ENCODE data around the gene SIGLEC14.
"Not testable (repeated sequence)": the region's sequence is repeated elsewhere in the genome, so short reads cannot be mapped to it uniquely, and the experiment has no call there.

SIGLEC14 gene

GRCh38 chr19:51646730-51647129 is at the start of gene SIGLEC14:
SIGLEC14 (minus strand) TSS chr19:51646825; CDS start chr19:51646759, 66 bp downstream.
- DNase-seq: not testable (repeated sequence)

GRCh38 chr19:51695702-51696315 is 49.2 kb upstream of the SIGLEC14 start:
- DNase-seq: no peak

GRCh38 chr19:51695088-51695487 is 48.5 kb upstream of the SIGLEC14 start:
- no peak for DNase-seq

GRCh38 chr19:51694318-51695085 is 47.9 kb upstream of the SIGLEC14 start:
- no peak for DNase-seq

GRCh38 chr19:51693819-51694218 is 47.2 kb upstream of the SIGLEC14 start:
- no peak for DNase-seq

GRCh38 chr19:51693260-51693659 is 46.6 kb upstream of the SIGLEC14 start, which contains the start of gene SPACA6:
SPACA6 (plus strand) TSS chr19:51693330; CDS start chr19:51693527, 197 bp downstream.
- DNase-seq: no peak

- DNase-seq: no peak
Measured at GRCh38 chr19:51692468-51692867, 45.8 kb upstream of the SIGLEC14 start.

GRCh38 chr19:51691584-51692428 is 45.2 kb upstream of the SIGLEC14 start:
- DNase-seq: no peak

GRCh38 chr19:51691074-51691583 is 44.5 kb upstream of the SIGLEC14 start:
- no peak for DNase-seq

- DNase-seq: peak; percentile 23
Measured at GRCh38 chr19:51690454-51691073, 43.9 kb upstream of the SIGLEC14 start.

GRCh38 chr19:51689751-51690453 is 43.3 kb upstream of the SIGLEC14 start:
- DNase-seq: no peak

- peak; percentile 83 for DNase-seq
Measured at GRCh38 chr19:51688671-51689571, 42.3 kb upstream of the SIGLEC14 start.

- peak; percentile 16 for DNase-seq
Measured at GRCh38 chr19:51687791-51688670, 41.4 kb upstream of the SIGLEC14 start.

- DNase-seq: no peak
Measured at GRCh38 chr19:51686171-51686570, 39.5 kb upstream of the SIGLEC14 start.

- DNase-seq: no peak
Measured at GRCh38 chr19:51681286-51681941, 34.8 kb upstream of the SIGLEC14 start.

GRCh38 chr19:51680474-51680873 is 33.8 kb upstream of the SIGLEC14 start:
- no peak for DNase-seq

GRCh38 chr19:51676566-51677083 is 30.0 kb upstream of the SIGLEC14 start:
- no peak for DNase-seq

GRCh38 chr19:51675911-51676565 is 29.4 kb upstream of the SIGLEC14 start:
- peak; percentile 66 for DNase-seq

All from suppressor macrophage treated with lipopolysaccharide for 4 hours (primary cell).